GM18868 (cell line): ENCODE measurements around the gene SLC22A7.
A peak's percentile ranks its signal among the peaks of the same experiment; 100 is the strongest.
"Not testable (repeated sequence)": the region's sequence is repeated elsewhere in the genome, so short reads cannot be mapped to it uniquely, and the experiment has no call there.

ENCODE experiments used
- ATAC-seq: cut with Tn5 transposase; IDR thresholded peaks from one replicate; pipeline ENCODE4 v1.9.1; 2021; ENCODE audit warnings: mild to moderate bottlenecking, moderate library complexity; ENCODE audit not compliant: unreplicated experiment

SLC22A7 gene

DNA sequence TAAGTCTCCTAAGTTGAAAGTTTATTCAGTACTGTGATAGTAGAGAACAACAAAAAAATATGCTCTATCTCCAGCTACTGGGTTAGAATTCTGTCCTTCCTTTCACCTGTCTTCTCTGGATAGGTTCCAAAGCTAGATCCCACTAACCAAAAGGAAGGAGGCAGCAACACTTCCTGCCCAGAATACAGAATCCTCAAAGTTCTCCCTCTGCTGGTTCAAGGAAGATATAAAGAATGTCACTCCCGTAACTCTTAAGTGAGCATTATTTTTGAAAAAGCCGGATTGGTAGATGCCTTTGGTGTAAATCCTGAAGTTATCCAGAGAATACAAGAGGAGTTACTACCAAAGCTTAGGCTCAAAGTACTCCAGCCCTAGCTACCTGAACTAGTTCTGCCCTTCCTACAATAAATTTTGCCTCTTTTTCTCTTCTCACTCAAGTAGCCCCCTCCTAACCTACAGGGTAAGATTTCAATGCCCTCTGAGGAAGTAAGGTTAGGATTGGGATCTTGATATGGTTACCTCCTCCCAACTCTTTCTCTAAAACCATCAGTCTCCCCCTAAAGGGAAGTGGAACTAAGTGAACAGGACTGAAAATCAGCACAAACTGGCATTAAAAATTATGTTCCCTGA lies 36.5 kb downstream of the SLC22A7 start:
- no peak for ATAC-seq

DNA sequence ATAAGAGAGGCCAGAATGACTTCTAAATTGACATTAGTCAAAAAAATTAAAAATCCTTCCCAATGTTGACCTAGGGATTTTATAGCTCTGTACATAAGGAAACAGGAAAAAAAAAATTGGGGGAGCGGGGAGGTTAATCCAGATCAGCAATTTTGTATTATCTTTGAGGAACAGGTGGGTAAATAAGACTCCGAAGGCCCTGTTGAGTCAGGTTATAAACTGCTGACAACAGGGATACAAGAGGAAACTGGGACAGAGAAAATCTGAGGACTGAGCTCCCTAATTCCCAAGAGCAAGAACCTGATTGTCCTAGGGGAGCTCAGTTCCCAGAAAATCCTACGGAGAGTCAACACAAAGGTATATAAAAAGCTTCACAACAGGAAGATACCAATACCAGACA lies 37.4 kb downstream of the SLC22A7 start:
- ATAC-seq: no peak

DNA sequence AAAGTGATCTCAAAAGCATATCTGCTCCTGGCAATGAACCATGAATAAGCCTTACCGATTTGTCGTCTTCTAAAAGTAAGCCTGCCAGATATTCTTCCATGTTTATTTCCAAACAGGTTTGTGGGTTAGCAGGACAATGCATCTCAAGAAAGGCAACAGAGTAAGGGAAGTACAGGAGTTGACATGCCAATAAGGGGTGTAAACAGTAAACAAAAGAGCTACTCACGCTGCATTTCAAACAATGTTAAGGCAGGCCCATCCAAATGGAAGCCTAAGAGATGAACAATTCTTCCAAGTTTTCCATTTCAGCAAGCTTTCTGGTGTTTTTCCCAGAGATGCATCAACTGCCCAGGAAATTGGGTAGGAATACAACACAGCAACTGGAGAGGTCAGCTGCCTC lies 38.3 kb downstream of the SLC22A7 start:
- no peak for ATAC-seq

DNA sequence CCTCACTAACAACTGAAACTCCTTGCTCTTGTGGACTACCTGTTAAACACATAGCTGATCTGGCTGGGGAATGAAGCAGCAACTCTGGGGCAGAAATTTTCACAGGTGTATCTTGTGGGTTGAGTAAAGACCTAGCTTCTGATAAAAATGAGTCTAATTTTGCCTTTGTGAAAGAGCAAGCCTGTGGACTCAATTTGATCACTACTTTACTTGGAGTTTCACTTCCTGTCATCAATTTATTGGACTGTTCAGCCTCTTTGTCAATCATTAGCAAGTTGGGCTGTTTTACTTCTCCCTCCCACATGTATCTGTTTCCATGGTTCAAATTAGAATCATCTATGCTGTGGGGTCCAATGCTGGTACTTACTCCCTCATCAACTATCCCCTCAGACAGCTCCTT lies 40.2 kb downstream of the SLC22A7 start:
- ATAC-seq: no peak

DNA sequence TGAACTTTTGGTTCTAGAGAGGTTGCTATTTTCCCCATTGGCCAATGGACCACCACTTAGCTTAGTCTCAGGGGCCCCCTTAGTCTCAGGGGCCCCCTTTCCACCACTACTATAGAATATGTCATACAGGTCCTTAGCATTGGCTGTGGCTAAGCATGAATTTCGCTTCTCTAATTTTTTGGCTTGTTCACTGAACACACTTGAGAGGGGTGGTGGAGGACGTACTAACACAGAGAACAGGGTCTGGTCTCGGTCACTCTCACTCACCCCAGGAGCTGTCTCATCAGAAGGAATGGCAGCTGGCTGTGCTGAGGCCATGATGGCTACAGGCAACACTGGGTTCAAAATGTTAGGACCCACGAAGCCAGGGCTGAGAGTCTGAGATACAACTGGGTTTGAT lies 41.1 kb downstream of the SLC22A7 start:
- ATAC-seq: peak; percentile 73

DNA sequence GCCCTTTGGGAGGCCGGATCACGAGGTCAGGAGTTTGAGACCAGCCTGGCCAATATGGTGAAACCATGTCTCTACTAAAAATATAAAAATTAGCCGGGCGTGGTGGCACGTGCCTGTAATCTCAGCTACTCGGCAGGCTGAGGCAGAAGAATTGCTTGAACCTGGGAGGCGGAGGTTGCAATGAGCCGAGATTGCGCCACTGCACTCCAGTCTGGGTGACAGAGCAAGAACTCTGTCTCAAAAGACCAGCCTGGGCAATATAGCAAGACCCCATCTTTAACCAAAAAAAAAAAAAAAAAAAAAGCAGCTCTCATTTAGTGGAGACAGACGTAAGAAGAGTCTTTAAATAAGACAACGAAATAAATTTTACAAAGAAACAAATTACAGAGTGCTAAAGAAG lies 48.2 kb downstream of the SLC22A7 start:
- not testable (repeated sequence) for ATAC-seq

DNA sequence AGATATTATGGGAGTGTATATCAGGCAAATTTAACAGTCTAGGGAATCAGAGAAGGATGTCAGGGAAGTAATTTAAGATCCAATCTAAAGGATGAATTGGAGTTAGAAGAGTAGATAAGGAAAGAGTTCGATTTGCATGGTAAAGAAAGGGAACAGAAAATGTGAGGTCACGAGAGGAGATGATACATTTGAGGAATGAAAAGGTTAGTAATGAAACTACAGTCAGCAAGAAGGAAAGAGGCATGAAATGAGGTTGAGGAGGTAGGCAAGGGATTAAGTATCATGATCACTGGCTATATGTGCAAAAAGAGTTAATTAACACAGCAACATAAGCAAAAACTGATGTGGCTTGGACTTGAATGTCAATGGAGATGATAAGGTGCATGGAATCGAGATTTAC lies 49.0 kb downstream of the SLC22A7 start:
- ATAC-seq: no peak

DNA sequence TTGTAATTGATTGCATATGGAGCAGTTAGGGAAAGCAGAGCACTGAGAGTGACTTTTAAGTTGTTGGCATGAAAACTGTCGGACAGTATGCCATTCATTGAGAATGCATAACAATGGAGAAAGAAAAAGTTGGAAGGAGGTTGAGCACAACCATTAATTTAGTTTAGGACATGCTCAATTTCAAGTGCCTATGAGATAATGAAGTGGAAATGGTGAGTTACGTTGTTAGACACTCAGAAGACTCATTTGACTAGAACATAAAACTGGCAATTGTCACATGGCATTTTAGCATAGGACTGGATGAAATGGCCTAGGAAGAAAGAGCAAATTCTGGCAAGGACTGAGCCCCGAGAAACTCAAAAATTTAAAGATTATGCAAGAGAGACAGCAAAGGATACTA lies 49.4 kb downstream of the SLC22A7 start:
- ATAC-seq: no peak

DNA sequence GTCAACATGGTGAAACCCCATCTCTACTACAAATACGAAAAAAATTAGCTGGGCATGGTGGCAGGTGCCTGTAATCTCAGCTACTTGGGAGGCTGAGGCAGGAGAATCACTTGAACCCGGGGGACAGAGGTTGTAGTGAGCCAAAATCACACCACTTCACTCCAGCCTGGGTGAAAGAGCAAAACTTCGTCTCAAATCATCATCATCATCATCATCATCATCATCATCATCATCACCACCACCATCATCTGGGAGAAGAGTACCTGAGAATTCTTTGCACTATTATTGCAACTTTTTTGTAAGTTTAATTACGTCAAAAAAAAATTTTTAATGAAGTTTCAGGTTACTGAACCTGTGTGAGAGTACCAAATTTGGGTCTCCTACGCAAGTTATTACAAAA lies 53.9 kb downstream of the SLC22A7 start:
- not testable (repeated sequence) for ATAC-seq
